ENCODE data around the gene RNFT1.
"Not testable (repeated sequence)": the region's sequence is repeated elsewhere in the genome, so short reads cannot be mapped to it uniquely, and the experiment has no call there.

RNFT1 gene

GRCh38 chr17:59963738-59964481, 630 bp downstream of the RNFT1 start:
- DNase-seq (ENCODE audit: low read depth), result no peak
- peak overlapping the region; percentile 91 for H3K4me3 ChIP-seq (ENCODE audit: low read depth, low read length)
- in situ Hi-C loops (cut with HindIII; ENCODE audit: low sequenced_read_pairs), result no loop called here
- no peak for TF ChIP-seq CTCF (IDR thresholded peaks at IDR 0.05; ENCODE audit: low read depth, low read length, missing control alignments)

- in situ Hi-C loops (cut with HindIII; ENCODE audit: low sequenced_read_pairs), result no loop called here
- no peak for DNase-seq (ENCODE audit: low read depth)
- H3K4me3 ChIP-seq (ENCODE audit: low read depth, low read length), result no peak overlapping the region
- TF ChIP-seq CTCF (IDR thresholded peaks at IDR 0.05; ENCODE audit: low read depth, low read length, missing control alignments), result no peak
Observed at GRCh38 chr17:59962739-59963318, 1.7 kb downstream of the RNFT1 start.

- in situ Hi-C loops (cut with HindIII; ENCODE audit: low sequenced_read_pairs); DNase-seq (ENCODE audit: low read depth): not testable (repeated sequence)
Observed at GRCh38 chr17:59959574-59959973, 5.0 kb downstream of the RNFT1 start.

GRCh38 chr17:59954856-59955255, 9.7 kb downstream of the RNFT1 start:
- in situ Hi-C loops (cut with HindIII; ENCODE audit: low sequenced_read_pairs), result no loop called here
- no peak overlapping the region for H3K4me3 ChIP-seq (ENCODE audit: low read depth, low read length)
- TF ChIP-seq CTCF (IDR thresholded peaks at IDR 0.05; ENCODE audit: low read depth, low read length, missing control alignments), result no peak
- DNase-seq (ENCODE audit: low read depth), result no peak

More at GRCh38 chr17:59959574-59959973, 5.0 kb downstream of the RNFT1 start:
- not testable (repeated sequence) for H3K4me3 ChIP-seq (ENCODE audit: low read depth, low read length)

GRCh38 chr17:59950049-59950448, 14.5 kb downstream of the RNFT1 start:
- no peak for DNase-seq (ENCODE audit: low read depth)
- no peak for TF ChIP-seq CTCF (IDR thresholded peaks at IDR 0.05; ENCODE audit: low read depth, low read length, missing control alignments)
- in situ Hi-C loops (cut with HindIII; ENCODE audit: low sequenced_read_pairs), result no loop called here
- H3K4me3 ChIP-seq (ENCODE audit: low read depth, low read length), result no peak overlapping the region

- DNase-seq (ENCODE audit: low read depth); H3K4me3 ChIP-seq (ENCODE audit: low read depth, low read length); in situ Hi-C loops (cut with HindIII; ENCODE audit: low sequenced_read_pairs): not testable (repeated sequence)
Observed at GRCh38 chr17:59947310-59947709, 17.2 kb downstream of the RNFT1 start.

GRCh38 chr17:59946433-59946832, 18.1 kb downstream of the RNFT1 start:
- H3K4me3 ChIP-seq (ENCODE audit: low read depth, low read length); DNase-seq (ENCODE audit: low read depth); in situ Hi-C loops (cut with HindIII; ENCODE audit: low sequenced_read_pairs): not testable (repeated sequence)

GRCh38 chr17:59941131-59941530, 23.4 kb downstream of the RNFT1 start:
- DNase-seq (ENCODE audit: low read depth), result no peak
- no peak for TF ChIP-seq CTCF (IDR thresholded peaks at IDR 0.05; ENCODE audit: low read depth, low read length, missing control alignments)
- H3K4me3 ChIP-seq (ENCODE audit: low read depth, low read length), result no peak overlapping the region
- in situ Hi-C loops (cut with HindIII; ENCODE audit: low sequenced_read_pairs), result no loop called here

GRCh38 chr17:59940697-59941096, 23.8 kb downstream of the RNFT1 start:
- DNase-seq (ENCODE audit: low read depth); H3K4me3 ChIP-seq (ENCODE audit: low read depth, low read length); in situ Hi-C loops (cut with HindIII; ENCODE audit: low sequenced_read_pairs): not testable (repeated sequence)

- H3K4me3 ChIP-seq (ENCODE audit: low read depth, low read length); DNase-seq (ENCODE audit: low read depth); in situ Hi-C loops (cut with HindIII; ENCODE audit: low sequenced_read_pairs): not testable (repeated sequence)
Observed at GRCh38 chr17:59933317-59933716, 31.2 kb downstream of the RNFT1 start.

- in situ Hi-C loops (cut with HindIII; ENCODE audit: low sequenced_read_pairs); H3K4me3 ChIP-seq (ENCODE audit: low read depth, low read length); DNase-seq (ENCODE audit: low read depth): not testable (repeated sequence)
Observed at GRCh38 chr17:59930768-59931167, 33.8 kb downstream of the RNFT1 start.

- in situ Hi-C loops (cut with HindIII; ENCODE audit: low sequenced_read_pairs); H3K4me3 ChIP-seq (ENCODE audit: low read depth, low read length); DNase-seq (ENCODE audit: low read depth): not testable (repeated sequence)
Observed at GRCh38 chr17:59930121-59930520, 34.4 kb downstream of the RNFT1 start.
